ENCODE data around the gene JARID2. TPM values are rescaled to one million over a fixed set of nuclear protein-coding genes. Genes with fewer than 3 reads are reported as not detected.

Gene JARID2
- total and polyA plus RNA-seq, 10 of the 15 experiments (the other 5 are each of a cell fraction or from before 2014, with no cell fraction given): 4.2 to 21.6 (median 11.7) TPM

DNA sequence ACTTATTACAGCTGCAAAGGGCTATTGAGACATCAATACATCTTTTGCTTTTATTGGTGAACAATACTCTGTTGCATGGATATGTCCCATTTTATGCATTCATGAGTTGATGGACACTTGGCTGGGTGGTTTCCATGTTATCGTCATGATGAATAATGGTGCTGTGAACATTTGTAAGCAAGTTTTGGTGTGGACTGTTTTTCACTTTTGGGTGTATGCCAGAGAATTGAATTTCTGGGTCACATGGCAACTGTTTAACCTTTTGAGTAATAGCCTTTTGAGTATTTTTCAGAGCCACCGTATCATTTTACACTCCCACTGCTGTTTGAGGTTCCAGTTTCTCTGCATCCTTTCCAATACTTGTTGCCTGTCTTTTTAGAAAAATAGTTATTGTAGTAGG is 107.0 kb downstream of the JARID2 start (continued):
- TF ChIP-seq CEBPB (IDR thresholded peaks at IDR 0.05; ENCODE audit: borderline replicate concordance in 1 of 2, low read depth in 2 of 2, low read length in 2 of 2): no peak
- TF ChIP-seq YY1 (IDR thresholded peaks at IDR 0.05; ENCODE audit: low read depth, low read length): 0 out of 2 replicates have a peak, but pooled peaks have one; percentile 13
- TF ChIP-seq ZNF384 (IDR thresholded peaks at IDR 0.05; ENCODE audit: borderline replicate concordance, low read depth, low read length): no peak
- TF ChIP-seq, protein P1, sequence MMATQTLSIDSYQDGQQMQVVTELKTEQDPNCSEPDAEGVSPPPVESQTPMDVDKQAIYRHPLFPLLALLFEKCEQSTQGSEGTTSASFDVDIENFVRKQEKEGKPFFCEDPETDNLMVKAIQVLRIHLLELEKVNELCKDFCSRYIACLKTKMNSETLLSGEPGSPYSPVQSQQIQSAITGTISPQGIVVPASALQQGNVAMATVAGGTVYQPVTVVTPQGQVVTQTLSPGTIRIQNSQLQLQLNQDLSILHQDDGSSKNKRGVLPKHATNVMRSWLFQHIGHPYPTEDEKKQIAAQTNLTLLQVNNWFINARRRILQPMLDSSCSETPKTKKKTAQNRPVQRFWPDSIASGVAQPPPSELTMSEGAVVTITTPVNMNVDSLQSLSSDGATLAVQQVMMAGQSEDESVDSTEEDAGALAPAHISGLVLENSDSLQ (IDR thresholded peaks at IDR 0.05): peak; percentile 90
- TF ChIP-seq ZNF207 (IDR thresholded peaks at IDR 0.05; ENCODE audit: borderline replicate concordance): no peak
- TF ChIP-seq NFYA (IDR thresholded peaks at IDR 0.05; ENCODE audit: borderline replicate concordance, low read depth, low read length): no peak
- no peak for TF ChIP-seq ZNF24 (IDR thresholded peaks at IDR 0.05)
- peak; percentile 44 for TF ChIP-seq JUNB (IDR thresholded peaks at IDR 0.05)
- TF ChIP-seq, protein P2, sequence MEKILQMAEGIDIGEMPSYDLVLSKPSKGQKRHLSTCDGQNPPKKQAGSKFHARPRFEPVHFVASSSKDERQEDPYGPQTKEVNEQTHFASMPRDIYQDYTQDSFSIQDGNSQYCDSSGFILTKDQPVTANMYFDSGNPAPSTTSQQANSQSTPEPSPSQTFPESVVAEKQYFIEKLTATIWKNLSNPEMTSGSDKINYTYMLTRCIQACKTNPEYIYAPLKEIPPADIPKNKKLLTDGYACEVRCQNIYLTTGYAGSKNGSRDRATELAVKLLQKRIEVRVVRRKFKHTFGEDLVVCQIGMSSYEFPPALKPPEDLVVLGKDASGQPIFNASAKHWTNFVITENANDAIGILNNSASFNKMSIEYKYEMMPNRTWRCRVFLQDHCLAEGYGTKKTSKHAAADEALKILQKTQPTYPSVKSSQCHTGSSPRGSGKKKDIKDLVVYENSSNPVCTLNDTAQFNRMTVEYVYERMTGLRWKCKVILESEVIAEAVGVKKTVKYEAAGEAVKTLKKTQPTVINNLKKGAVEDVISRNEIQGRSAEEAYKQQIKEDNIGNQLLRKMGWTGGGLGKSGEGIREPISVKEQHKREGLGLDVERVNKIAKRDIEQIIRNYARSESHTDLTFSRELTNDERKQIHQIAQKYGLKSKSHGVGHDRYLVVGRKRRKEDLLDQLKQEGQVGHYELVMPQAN (conservative IDR thresholded peaks at IDR 0.05): no peak
- TF ChIP-seq EP300 (IDR thresholded peaks at IDR 0.05; ENCODE audit: borderline replicate concordance in 1 of 2, control insufficient read depth in 1 of 2, low read depth in 2 of 2, low read length in 2 of 2): no peak
- TF ChIP-seq POLR2AphosphoS2 (IDR thresholded peaks at IDR 0.05; ENCODE audit: low read depth, low read length): no peak
- no peak for TF ChIP-seq SREBF1 (IDR thresholded peaks at IDR 0.05; ENCODE audit: low read length)
